ENCODE measurements around the gene SIRPA.

The SIRPA gene

GRCh38 chr20:1924910-1925861 lies 30.0 kb downstream of the SIRPA start:
- TF ChIP-seq CTCF (IDR thresholded peaks at IDR 0.05), result no peak
- no peak for TF ChIP-seq ZFX (IDR thresholded peaks at IDR 0.05; ENCODE audit: borderline replicate concordance)
- no peak overlapping the region for H3K27ac ChIP-seq

- TF ChIP-seq ZFX (IDR thresholded peaks at IDR 0.05; ENCODE audit: borderline replicate concordance), result no peak
- no peak for TF ChIP-seq CTCF (IDR thresholded peaks at IDR 0.05)
- H3K27ac ChIP-seq, result no peak overlapping the region
Measured at GRCh38 chr20:1926237-1926636, 31.0 kb downstream of the SIRPA start.

- no peak overlapping the region for H3K27ac ChIP-seq
- TF ChIP-seq CTCF (IDR thresholded peaks at IDR 0.05) (no peak), ZFX (IDR thresholded peaks at IDR 0.05; ENCODE audit: borderline replicate concordance) (no peak)
Measured at GRCh38 chr20:1927217-1927616, 32.0 kb downstream of the SIRPA start.

- TF ChIP-seq ZFX (IDR thresholded peaks at IDR 0.05; ENCODE audit: borderline replicate concordance) (no peak), CTCF (IDR thresholded peaks at IDR 0.05) (no peak)
Measured at GRCh38 chr20:1928154-1928553, 32.9 kb downstream of the SIRPA start.

GRCh38 chr20:1928782-1929181 lies 33.6 kb downstream of the SIRPA start:
- H3K27ac ChIP-seq, result no peak overlapping the region
- TF ChIP-seq CTCF (IDR thresholded peaks at IDR 0.05) (no peak), ZFX (IDR thresholded peaks at IDR 0.05; ENCODE audit: borderline replicate concordance) (no peak)

More at GRCh38 chr20:1928154-1928553, 32.9 kb downstream of the SIRPA start:
- no peak overlapping the region for H3K27ac ChIP-seq

GRCh38 chr20:1929460-1929859 lies 34.3 kb downstream of the SIRPA start:
- H3K27ac ChIP-seq, result no peak overlapping the region
- TF ChIP-seq CTCF (IDR thresholded peaks at IDR 0.05) (no peak), ZFX (IDR thresholded peaks at IDR 0.05; ENCODE audit: borderline replicate concordance) (no peak)

- TF ChIP-seq CTCF (IDR thresholded peaks at IDR 0.05) (no peak), ZFX (IDR thresholded peaks at IDR 0.05; ENCODE audit: borderline replicate concordance) (no peak)
- no peak overlapping the region for H3K27ac ChIP-seq
Measured at GRCh38 chr20:1930165-1930564, 35.0 kb downstream of the SIRPA start.

Data from 22Rv1 (cell line).